GM18499 (cell line): ENCODE measurements around the gene KCNK1.
"Not testable (repeated sequence)": the region's sequence is repeated elsewhere in the genome, so short reads cannot be mapped to it uniquely, and the experiment has no call there.

ENCODE experiments used
- ATAC-seq: cut with Tn5 transposase; IDR thresholded peaks from one replicate; pipeline ENCODE4 v1.9.1; 2021; ENCODE audit warnings: moderate number of reproducible peaks; ENCODE audit not compliant: insufficient read depth, unreplicated experiment

Gene KCNK1

GRCh38 chr1:233606813-233607212, 7.1 kb upstream of the KCNK1 start:
- ATAC-seq = no peak

GRCh38 chr1:233607252-233608119, 6.4 kb upstream of the KCNK1 start:
- no peak for ATAC-seq

DNA sequence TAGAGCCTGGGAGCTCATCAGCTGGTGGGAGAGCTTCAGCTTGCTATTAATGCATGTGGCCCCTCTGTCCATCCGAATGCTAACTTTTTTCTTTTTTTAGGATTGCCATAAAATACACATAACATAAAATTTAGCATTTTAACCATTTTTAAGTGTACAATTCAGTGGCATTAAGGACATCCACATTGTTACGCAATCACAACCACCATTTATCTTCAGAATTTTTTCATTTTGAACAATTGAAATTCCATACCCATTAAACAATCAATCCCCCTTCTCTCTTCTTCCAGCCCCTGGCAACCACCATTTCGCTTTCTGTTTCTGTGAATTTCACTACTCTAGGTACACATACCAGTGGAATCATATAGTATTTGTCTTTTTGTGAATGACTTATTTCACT, 4.9 kb upstream of the KCNK1 start:
- ATAC-seq = no peak

DNA sequence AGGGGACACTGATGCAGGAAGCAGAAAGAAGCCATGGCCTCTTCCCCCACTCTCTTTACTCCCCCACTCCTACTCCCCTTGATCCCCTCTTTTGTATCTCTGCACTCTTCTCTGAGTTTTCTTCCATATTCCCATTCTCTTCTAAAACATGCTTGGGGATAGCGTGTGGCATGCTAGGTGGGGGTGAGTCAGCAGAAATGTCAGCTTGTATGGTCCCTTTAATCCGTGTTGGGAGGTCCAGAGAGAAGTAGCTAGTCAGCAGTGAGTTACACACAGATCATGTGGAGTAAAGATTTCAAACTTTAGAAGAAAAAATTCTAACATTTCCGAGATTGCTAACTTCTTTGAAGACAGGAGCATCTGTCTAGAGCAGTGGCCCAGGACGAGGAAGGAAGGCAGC, 4.0 kb upstream of the KCNK1 start:
- no peak for ATAC-seq

- no peak for ATAC-seq
Measured at GRCh38 chr1:233610628-233611027, 3.3 kb upstream of the KCNK1 start.

DNA sequence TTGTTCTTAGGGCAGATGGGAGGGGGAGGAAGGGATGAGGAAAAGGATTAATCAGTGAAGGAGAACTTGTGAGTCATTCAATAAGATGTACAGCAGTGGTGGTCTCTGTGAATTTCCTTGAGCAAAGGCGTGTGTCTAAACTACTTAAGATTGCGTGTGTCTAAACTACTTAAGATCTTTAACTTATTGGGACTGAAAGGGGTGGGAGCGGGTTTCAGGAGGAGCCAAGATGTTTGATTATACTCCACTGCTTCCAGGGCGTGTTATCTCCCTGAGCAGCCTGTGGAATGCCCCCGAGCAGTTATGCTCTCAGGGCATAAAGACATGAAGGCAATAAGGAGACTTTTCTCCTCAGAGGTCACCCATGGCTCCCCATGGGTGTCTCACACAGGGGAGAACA, 2.5 kb upstream of the KCNK1 start:
- ATAC-seq = not testable (repeated sequence)

- ATAC-seq = no peak
Measured at GRCh38 chr1:233614173-233614742, 352 bp downstream of the KCNK1 start.

DNA sequence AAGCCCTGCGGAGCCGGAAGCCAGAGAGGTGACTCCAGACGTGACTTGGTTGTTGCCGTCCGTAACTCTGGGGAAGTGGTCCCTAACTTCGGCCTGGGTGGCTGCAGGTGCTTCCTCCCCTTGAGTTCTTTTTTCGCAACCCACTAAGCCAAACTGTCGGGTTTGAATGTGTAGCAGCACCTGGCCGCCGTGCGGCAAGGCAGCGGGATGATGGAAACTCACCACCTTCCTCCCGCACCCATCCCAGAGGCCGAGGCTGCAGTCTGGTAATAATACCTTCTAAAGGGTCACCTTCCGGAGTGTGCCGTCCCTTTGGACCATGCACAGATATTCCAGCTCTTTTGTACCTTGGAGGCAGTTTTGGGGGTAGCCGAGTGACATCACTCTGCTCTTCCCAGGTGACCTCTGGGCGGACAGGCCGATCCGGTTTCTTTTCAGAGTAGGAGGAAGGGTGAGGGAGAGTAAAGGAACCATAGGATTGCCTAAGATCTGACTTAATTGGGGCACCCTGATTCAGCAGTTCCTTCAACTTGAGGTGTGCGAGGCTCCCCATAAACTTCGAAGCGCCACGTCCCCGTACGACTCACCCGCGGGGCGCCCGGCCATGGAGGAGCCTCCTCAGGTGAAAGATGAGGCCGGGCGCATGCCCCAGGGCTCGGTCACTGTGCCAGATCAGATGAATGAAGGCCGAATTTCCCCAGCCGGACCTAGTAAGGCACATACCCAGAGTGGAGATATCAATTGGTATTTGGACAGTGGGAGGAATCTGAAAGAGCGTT, 1.0 kb downstream of the KCNK1 start:
- ATAC-seq = no peak

DNA sequence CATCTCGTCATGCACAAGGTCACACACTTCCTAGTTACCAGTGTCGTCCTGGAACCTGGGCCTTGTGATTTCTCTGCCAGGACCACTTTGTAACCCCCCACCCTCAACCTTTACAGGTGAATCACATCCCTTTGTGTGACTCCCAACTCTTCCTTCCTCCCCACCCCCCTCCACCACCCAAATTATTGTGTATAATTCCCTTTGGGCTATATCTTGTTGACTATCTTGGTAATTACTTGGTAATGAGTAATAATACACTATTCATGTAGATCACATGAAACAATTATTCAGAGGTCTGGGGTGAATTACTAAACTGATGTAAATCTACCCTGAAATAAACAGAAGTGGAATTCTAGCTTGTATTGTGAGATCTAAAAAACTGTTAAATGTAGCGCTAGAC, 1.7 kb downstream of the KCNK1 start:
- no peak for ATAC-seq

DNA sequence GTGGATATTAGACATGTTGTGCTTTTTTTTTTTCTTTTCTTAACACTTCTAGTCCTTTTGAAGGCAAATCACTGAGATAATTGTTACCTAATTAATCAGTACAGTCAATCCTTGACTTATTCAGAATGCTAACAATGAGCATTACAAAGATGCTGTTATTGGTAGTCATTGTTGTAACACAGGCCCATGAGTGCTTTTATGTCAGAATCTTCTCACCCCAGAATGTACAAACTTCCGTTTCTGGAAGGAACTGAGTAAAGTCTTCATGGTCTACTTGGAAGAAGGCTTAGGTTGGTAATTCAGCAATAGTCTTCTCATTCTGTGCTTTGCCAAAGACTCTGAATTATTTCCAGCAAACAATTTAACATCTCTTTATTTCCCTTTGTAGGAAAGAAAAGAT, 3.1 kb downstream of the KCNK1 start:
- ATAC-seq = no peak

DNA sequence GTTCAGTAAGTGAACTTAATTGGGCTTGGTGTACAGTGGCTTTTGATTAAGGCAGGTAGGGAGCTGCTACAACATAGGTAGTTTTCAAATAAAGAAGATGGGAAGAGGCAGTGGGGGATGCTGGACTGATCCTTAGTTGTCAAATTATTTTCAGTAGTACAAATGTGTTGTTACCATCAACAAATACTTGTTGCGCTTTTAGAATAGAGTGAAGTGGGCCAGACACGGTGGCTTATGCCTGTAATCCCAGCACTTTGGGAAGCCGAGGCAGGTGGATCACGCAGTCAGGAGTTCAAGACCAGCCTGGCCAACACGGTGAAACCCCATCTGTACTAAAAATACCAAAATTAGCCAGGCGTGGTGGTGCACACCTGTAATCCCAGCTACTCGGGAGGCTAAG, 5.5 kb downstream of the KCNK1 start:
- not testable (repeated sequence) for ATAC-seq

DNA sequence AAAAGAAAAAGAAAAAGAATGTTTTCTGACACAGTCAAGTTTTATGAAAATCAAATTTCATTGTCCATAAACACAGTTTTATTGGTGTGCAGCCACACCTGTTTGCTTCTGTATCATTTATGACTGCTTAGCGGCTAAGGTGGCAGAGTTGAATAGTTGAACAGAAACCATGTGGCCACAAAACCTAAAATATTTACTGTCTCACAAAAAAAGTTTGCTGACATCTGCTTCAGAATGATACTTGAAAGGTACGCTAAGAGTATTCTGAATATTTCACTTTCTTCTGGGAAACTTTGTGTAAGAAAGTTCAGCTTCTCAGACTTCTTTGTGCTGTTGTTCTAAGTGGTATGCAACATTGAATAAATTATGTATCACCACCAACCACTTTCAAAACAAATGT, 6.2 kb downstream of the KCNK1 start:
- ATAC-seq = no peak

DNA sequence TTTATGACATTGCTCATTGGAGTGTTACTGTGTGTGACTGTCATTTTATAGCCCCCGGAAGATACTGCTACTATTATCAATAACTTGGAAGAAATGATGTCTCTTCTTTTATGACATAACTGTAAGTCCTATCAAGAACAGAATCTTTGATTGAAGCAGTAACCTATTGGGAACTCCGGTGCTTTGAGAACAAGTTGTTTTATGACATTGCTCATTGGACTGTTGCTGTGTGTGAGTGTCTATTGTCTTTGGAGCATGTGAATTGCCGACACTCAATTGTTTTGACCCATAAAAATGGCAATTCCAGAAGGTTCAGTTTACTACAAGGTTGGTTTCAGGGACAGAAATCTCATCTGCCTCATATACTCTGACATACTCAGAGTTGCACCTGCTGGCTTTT, 8.0 kb downstream of the KCNK1 start:
- no peak for ATAC-seq

DNA sequence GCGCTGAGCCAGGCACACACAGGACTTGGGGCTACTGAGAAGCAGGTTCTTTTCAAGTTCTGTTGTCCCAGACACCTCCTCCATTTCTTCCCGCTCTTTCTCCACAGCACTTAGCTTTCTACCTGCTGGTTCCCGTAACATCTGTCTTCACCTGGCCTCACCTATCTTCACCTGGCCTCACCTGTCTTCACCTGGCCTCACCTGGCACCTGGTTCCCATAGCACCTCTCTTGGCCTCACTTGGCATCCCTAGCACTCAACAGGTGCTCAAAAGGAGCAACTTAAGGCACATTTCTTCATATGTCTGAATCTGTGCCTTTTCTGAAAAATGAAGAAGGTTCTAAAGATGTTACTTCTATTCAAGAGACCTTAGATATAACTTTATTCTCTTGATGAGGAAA, 10.4 kb downstream of the KCNK1 start:
- ATAC-seq = no peak

- no peak for ATAC-seq
Measured at GRCh38 chr1:233625087-233625486, 11.2 kb downstream of the KCNK1 start.

- no peak for ATAC-seq
Measured at GRCh38 chr1:233625510-233625981, 11.6 kb downstream of the KCNK1 start.

GRCh38 chr1:233627376-233627775, 13.5 kb downstream of the KCNK1 start:
- no peak for ATAC-seq

GRCh38 chr1:233627823-233628222, 13.9 kb downstream of the KCNK1 start:
- no peak for ATAC-seq

GRCh38 chr1:233629305-233629935, 15.5 kb downstream of the KCNK1 start:
- no peak for ATAC-seq

DNA sequence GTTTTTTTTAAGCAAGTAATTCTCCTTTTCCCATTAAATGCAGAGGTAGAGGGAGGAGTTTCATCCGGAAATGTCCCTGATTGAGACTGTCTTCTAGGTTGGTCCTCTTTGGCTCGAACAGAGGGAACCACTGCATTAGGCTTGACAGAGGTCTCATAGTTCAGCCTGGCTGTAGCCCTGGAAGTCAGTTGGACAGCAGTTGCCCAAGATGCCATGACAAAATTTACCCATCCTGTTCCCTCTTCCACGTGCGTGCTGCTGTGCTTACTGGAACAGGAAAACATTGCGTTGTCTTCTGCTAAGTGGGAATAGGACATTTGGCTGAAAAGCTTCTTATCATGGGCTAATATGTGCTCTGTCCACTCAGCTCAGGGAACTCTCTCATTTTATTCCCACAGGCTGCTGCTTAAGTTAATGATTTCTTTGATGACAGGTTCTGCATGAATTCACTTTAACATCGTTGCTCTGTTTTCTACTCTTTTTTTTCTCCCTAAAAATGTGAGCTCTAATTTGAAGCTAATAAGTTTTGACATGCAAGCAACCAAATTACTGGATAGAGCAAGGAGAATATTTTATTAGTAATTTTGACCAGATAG, 18.0 kb downstream of the KCNK1 start:
- ATAC-seq = no peak
